DMS 273 (cell line): ENCODE results near the gene CFAP141.
A peak's percentile ranks its signal among the peaks of the same experiment; 100 is the strongest.
"Not testable (repeated sequence)": the region's sequence is repeated elsewhere in the genome, so short reads cannot be mapped to it uniquely, and the experiment has no call there.

Source experiments
- DNase-seq: peaks from one replicate; lab custom pipeline; 2025; ENCODE audit not compliant: unreplicated experiment; lab: John Stamatoyannopoulos, UW

CFAP141 gene

GRCh38 chr1:154208677-154209388 is 2.7 kb upstream of the CFAP141 start:
- no peak for DNase-seq

- no peak for DNase-seq
These were observed 1.1 kb upstream of the CFAP141 start for GRCh38 chr1:154207262-154207661.

- DNase-seq: not testable (repeated sequence)
These were observed 355 bp downstream of the CFAP141 start for GRCh38 chr1:154205778-154206177.

GRCh38 chr1:154199563-154199879 is 6.6 kb downstream of the CFAP141 start:
- peak; percentile 56 for DNase-seq

- peak; percentile 84 for DNase-seq
These were observed 7.2 kb downstream of the CFAP141 start for GRCh38 chr1:154198756-154199562.

- DNase-seq: peak; percentile 43
These were observed 12.3 kb downstream of the CFAP141 start for GRCh38 chr1:154193821-154194220.

- no peak for DNase-seq
These were observed 13.7 kb downstream of the CFAP141 start for GRCh38 chr1:154192476-154192875.

DNA sequence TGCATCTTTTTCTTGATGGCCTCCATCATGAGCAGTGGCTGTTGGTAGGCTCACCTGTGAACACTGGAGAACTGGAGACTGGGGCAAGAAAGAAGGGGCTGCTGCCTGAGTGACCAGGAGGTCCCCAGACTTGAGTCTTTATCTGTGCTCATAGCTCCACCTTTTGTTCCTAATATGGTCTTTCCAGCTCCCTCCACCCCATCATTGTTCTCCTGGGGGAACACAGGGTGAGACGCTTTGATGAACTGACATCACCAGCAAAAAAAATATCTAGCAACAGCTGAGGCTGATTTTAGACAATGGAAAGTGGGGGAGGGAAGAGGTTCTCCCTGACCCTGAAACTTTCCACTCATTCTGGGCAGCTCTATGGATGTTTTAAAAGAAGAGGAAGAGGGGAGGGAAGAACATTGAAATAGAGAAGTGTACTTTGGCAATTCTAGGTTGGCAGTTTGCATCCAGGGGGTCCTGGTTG is 14.1 kb downstream of the CFAP141 start, which contains the start of gene TPM3:
Gene TPM3 (minus strand): TSS at position 111 of the 472 bp plus-strand sequence. CDS start 82 bp downstream, at position 29.
- DNase-seq: no peak

GRCh38 chr1:154190550-154190949 is 15.6 kb downstream of the CFAP141 start:
- DNase-seq: no peak

DNA sequence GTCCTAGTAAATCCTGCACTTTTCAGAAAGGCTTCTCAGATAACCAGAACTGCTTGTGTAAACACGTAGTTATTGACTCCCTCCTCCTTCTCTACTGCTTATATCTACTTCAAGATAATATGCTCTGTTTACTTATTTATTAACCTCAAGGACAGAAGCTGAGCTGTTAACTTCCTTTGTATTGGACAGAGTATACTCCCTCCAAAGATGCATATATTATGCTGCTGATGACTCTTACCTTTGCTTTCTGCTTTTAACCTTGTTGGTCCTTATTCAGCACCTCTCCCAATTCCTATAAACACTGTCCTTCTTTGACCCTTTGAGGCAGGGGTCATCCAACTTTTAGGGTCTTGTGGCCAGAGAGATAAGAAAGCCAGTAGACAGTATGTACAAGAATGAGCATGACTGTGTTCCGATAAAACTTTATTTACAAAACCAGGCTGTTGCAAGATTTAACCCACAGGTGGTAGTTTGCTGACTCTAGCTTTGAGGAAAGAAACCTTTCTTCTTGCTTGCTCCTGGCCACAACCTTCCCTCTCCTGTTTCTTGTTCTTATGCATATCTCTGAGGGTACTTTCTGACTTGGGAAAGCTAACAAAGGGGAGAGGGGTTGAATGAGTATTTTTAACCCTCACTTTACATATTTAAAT is 19.2 kb downstream of the CFAP141 start:
- DNase-seq: no peak

- peak; percentile 78 for DNase-seq
These were observed 20.0 kb downstream of the CFAP141 start for GRCh38 chr1:154186177-154186576.

DNA sequence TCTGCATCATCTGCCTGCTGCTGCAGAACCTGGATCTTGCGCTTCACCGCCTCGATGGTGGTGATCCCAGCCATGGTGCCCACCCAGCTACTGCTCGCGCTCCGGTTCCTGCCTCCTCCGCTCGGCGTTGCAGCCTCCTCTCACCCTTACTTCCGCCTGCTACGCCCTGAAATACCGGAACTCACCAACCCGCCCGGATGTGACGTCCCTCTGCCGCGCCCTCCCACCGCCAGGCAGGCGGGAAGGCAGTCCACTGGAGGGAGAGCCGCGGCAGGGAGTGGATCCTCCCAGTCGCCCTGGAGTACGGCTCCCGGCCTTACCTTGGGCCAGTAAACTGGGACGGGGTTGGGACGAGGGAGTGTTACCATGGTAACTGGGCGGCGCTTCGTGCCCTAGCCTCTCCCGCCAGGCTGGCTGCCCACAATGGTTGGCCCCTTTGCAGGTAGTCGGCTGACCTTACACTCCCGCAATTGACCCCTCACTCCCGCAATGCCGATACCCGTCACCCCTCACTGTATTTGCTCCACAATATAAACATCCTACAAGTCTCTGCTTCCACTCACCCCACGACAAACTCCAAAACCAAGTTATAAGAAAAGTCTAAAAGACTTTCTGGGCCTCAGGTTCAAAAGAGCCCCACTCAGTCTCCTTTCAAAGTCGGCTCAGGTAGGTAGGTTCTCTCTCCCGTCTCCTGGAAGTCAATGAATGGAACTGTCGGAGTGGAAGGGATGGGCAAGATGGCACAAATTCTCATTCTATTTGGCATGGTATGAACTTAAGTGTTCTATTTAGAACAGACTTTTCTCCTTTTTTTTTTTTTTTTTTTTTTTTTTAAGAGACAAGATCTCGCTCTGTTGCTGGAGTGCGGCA is 22.9 kb downstream of the CFAP141 start:
- peak; percentile 99 for DNase-seq

GRCh38 chr1:154182344-154183045 is 23.6 kb downstream of the CFAP141 start:
- DNase-seq: peak; percentile 81

GRCh38 chr1:154181944-154182343 is 24.2 kb downstream of the CFAP141 start:
- DNase-seq: no peak

- no peak for DNase-seq
These were observed 26.0 kb downstream of the CFAP141 start for GRCh38 chr1:154179946-154180687.

- DNase-seq: peak; percentile 65
These were observed 27.0 kb downstream of the CFAP141 start for GRCh38 chr1:154178911-154179811.

DNA sequence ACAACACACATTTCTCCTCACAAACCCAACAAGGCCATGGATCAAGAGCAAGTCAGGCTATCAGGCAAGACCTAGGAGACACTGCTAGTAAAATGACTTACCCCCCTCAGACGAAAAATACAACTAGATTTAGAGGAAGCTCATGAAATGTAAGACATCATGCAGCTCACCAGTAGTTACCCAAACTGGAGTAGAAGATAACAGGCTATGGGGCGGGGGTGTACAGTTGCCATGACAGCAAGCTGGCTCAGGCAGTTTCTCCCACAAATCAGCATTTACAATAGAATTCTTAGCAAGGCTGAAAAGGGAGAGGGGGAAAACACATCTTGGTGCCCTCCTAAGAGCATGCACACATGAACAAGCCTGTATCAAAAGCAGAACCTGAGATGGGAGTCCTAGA is 28.1 kb downstream of the CFAP141 start:
- peak; percentile 17 for DNase-seq

DNA sequence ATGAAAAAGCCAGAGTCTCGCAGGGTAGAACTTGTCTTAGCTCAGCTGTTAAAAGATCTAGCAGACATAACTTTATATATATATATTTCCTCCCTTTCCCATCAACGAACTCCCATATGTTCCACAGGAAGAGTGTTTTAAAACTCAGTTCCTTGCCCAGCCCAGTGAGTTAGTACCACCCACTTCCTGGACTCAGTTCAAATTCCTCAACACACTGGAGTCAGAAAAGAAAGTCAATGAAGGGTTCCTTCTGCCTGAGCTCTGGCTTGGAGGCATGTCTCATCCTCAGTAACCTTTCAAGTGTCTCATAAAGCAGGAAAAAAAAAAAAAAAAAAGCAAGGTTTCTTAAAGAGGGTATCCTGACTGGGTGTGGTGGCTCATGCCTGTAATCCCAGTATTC is 29.8 kb downstream of the CFAP141 start:
- DNase-seq: no peak
